ENCODE results near the gene TKFC.
A peak's percentile ranks its signal among the peaks of the same experiment; 100 is the strongest.

TKFC gene

DNA sequence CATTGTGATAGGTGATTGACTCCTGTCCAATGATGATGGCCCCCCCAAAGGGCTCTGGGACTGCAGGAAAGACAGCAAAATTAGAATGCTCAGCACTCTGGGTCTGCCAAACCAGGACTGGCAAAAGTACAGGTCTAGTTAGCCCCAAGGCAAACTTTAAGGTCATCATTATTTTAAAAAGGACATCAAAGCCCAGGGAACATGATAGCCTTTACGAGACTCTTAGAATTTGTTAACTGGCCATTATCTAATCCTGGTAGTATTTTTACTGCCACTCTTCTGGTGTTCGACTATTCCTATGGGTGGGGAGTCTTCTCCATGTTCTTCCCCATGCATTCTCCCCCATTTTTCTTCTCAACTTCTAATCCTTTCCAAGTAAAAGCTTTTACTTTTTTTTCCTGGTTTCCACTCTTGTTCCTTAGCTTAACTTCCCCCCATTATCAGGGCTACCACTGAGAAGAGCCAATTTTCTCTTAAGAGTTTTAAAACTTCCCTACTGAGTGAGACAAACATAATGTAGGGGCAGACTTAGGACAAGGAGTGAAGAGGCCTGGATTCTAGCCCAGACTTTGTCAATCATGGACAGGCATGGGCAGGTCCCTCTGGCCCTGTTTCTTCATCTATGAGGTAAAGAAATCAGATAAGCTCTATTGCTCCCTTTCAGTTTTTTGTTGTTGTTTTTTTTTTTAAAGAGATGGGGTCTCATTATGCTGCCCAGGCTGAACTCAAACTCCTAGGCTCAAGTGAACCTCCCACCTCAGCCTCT lies 7.2 kb upstream of the TKFC start:
- no peak for DNase-seq

DNA sequence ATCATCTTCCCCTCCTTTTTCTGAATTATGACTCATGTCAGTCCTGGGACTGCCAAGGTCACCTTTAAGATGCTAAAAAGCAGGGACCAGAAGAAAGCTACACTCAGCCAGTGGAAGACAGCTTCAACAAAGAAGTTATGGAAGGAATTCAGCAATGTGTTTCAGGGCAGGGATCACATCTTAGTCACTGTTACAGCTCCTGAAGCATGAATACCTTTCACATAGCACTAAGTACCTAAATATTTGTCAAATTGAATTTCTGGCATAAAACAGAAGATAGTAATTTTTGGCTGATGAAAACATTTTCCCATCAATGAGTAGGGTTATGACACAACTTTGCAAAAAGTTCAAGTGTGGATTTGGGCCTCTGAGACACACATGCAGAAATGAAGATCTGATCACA lies 5.4 kb upstream of the TKFC start:
- no peak for DNase-seq

DNA sequence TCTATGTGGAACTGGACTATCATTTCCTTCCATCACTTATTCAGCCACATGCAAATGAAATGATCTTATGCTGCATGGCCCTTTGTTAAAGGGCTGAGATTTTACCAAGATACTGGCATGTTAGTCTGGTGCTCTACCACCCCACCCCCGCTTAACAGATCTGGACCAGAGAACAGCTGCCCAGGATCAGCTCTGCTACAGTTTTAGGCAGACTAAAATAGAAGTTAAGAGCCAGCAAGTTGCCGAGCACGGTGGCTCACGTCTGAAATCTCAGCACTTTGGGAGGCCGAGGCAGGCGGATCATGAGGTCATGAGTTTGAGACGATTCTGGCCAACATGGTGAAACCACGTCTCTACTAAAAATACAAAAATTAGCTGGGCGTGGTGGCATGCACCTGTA lies 4.7 kb upstream of the TKFC start:
- no peak for DNase-seq

DNA sequence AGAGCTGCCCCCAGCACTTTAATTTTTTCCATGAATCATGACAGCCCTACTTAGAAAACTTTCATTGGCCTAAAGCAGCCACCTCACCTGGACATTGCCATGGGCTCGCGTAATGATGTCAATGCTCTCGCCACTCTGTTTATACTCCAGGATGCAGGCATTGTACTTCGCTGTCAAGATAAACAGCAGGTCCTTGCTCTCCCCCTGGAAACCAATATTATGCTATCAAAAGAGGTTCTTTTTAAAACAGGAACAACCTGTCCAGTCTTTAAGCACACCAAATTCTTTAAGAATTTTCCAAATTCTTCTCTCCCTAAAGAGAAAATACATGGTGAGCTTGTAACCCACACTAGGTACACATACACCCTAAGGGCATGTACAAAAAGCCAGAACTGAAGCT lies 3.2 kb upstream of the TKFC start:
- DNase-seq = no peak

DNA sequence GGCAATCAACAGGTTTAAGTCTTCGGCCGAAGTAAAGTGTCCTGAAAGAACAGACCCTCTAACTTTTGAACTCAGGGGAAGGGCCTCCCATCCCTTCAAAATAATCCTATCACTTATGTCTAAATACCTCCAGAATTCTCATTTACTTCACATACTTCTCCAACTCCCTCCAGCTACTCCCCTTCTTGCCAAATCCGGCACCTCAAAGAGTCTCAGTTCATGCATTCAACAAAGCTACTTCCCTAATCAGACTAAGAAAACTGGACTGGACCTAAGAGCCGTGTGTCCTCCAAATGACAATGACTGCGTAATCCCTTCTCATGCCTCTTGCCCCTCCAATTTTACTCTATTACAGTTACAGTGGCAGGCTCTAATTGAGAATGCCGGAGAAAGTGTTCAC lies 1.4 kb upstream of the TKFC start:
- DNase-seq = no peak

DNA sequence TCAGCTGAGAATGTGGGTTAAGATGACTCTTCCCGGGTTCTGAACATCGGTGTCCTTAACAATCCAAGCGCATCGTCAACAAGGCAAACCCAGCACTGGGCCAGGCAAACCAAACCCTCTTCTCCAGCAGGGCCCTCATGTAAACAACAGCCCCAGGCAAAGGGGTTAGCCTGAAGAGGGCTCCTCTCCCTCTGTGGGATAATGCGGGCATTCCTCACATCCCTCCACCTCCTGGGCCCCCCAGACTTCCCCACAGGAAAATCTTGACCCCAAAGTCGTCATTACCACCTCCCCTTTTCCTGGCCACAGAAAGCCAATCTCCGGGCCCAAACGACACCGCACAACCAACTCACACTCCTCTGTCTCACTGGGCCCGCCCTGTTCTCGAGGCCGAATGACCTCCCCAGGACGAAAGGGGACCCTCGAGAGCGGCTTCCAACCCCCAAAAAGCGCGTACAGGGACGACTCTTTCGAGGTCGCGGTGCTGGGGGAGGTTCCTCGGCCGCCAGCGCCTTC lies 689 bp upstream of the TKFC start:
- no peak for DNase-seq

DNA sequence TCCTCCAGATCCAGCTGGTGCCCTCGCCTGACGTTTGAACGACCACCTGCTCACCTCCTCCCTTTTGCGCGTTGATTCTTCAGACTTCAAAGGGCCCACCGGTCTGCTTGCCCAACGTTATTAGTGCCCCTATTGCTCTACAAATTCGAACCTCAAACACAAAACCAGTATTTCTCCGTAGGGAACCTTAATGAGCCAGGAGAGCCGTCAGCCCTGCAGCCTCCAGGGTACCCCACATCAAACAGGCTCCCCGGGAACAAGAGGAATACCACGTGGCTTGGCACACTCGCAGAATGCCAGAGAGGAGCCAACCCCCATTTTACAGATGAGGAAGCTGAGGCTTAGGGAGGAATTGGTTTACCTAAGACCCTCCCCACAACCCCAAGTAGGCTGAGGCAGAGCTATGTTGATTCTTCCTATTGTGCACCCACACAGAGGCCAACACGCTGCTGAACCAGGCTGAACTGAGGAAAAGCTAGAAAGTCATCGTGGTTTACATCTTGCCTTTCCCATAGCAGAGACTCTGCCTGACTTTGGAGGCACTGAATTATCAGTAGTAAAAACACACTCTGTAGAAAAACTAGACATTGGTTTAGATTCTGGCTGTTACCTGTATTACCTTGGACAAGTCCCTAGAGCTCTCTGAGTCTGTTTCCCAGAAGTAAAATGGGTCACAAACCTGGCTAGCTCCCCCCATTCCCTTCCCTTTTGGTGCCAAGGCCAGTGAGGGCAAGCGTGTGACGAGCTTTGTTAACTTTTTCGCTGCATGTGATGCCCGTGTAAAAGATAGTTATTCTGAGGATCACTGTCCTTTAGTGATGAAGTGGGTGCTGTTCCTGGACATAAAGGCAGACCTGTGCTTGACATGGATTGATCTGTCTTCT lies 764 bp downstream of the TKFC start:
- no peak for DNase-seq

DNA sequence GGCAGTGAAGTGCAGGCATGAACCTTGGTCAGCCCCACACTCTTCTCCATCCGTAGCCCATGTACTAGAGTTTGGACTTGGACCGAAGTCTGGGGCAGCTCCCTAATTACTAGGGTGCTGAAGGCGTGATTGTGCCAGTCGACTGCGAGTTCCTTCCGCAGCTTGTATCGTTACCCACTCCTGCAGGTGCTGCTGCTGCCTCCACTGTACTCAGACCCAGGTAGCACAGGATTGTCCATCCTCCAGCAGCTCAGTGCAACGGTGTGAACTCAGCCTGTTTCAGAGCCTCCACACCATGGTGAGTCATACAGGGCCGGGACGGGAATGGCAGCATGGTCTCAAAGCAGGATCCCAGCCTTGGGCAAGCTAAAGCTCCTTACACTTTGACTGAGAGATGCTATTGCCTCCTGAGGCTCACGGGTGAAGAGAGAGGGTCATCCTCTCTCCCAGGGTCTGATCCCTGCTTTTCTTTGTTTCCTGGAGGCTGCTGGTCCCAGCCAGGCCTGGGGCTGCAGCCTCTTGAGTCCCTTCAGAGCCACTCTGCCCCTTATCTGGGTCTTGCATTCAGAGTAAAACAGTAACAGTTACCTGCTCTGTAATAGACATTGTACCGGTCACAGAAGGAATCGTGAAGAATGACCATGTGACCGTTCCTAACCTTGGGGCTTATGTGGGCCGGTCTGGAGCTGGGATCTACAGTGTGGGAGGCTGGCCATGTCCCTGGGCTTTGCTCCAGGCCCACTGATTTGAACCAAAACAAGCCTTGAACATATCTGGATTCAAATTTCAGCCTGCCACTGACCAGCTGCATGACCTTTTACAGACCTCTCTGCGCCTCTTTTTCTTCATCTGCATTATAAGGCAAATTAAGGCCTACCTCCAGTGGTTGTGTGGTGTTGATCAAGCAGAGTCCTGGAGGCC lies 1.7 kb downstream of the TKFC start:
- DNase-seq = no peak

DNA sequence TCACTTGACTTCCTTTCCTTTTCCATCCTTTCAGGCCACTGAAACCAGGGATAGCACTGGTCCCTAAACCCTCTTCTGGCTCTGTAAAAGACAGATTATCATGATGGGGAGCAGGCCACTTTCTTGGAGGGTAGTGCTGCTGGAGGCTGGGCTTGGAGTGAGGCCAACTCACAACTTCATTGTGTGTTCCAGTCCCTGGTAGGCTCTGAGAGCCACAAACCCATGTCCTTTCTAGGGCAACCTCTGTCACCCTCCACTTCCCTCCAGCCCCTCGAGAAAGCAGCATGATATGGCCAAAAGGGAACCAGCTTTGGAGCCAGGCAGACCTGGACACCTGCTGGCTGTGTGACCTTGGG lies 2.3 kb downstream of the TKFC start:
- no peak for DNase-seq

DNA sequence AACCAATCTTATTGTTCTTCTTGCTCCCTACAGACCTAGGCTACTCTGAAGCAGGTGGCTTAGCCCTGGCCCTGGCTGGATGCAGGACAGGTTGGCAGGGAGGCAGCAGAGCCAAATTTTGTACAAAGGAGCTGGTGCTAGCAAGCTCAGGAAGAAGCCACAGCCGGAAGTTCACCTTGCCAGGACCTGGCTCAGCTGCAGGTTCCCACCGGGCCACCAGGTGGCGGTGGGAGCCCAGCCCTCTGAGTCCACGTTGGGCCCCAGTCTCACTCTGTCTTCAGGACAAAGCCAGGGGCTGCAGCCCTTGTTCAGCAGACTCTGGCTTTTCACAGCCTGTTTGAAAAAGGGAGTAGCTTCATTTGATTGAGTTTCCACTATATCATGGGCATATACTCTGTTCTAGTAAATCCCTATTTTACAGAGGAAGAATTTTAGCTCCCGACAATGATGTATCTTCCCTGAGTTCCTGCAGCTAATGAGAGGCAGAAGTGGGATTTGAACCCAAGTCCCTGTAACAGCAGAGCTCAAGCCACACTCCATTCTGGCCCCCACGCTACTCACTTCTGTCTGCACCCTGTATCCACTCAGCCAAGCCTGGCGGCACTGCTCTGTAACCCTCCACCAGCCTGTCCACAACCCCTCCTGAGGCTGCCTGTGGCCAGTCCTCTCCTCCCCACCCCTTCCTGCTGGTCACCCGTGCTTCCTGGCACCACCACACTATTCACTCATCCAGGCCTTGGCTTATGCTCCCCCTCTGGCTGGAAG lies 3.3 kb downstream of the TKFC start:
- DNase-seq = peak; percentile 61

DNA sequence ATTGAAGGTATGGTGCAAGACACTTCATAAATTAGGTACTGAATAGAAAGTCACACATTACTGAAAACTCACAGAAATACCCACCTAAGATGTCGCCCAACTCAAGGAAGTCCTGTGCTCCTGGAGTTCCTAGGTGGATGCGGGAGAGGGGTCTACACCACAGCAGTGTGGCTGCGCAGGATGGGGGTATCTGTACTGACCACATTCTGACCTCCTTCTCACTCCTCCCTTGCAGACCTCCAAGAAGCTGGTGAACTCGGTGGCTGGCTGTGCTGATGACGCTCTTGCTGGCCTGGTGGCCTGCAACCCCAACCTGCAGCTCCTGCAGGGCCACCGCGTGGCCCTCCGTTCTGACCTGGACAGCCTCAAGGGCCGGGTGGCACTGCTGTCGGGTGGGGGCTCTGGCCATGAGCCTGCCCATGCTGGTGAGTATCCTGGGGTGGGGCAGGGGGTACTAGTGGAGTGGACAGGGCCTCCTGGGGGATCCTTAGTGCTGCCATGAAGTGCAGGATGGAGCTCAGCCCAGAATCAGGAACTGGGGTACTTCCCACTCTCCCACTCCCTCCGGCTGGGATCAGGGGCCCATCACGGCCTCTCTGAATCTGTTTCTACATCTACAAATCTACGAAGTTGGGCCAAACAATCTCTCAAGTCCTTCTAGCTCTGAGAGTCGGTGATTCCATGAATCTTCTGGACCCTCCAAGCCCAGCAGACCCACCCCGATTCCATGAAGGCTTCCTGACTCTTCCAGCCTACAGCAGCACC lies 4.9 kb downstream of the TKFC start:
- DNase-seq = no peak

DNA sequence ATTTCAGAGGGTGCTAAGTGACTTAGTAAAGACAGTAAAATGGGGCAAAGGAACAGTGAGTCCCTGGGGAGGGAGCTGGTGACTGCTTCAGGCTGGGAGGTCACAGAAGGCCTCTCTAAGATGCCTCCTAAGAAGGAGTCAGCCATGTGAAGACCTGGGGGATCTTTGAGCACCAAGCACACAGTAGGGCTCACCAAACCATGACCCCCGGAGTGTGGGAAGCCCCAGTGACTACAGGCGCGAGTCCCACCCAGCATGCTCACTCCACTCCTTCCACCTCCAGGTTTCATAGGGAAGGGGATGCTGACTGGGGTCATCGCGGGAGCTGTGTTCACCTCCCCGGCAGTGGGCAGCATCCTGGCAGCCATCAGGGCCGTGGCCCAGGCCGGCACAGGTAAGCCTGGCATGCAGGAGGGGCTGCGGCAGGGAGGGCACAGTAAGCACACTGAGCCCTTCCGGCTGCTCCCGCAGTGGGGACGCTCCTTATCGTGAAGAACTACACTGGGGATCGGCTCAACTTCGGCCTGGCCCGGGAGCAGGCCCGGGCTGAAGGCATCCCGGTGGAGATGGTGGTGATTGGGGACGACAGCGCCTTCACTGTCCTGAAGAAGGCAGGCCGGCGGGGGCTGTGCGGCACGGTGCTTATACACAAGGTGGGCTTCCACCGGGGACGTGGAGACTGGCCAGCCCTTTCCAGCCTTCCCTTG lies 5.9 kb downstream of the TKFC start:
- no peak for DNase-seq

DNA sequence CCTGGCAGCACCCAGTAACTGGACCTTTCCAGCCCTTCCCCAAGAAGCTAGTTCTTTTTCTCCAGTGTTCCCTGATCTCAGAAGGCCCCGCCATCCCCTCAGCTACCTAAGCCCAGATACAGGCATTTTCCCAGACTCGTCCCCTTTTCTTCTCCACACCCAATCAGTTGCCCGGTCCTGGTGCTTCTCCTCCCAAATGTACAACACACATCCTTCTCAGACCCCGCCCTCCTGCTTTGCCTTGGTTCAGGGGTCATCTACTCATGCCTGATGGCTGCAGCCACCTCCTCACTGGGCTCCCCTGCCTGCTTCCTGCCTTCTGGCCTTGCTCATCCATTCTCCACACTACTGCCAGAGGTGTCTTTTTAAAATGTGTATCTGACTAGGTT lies 6.5 kb downstream of the TKFC start:
- no peak for DNase-seq

DNA sequence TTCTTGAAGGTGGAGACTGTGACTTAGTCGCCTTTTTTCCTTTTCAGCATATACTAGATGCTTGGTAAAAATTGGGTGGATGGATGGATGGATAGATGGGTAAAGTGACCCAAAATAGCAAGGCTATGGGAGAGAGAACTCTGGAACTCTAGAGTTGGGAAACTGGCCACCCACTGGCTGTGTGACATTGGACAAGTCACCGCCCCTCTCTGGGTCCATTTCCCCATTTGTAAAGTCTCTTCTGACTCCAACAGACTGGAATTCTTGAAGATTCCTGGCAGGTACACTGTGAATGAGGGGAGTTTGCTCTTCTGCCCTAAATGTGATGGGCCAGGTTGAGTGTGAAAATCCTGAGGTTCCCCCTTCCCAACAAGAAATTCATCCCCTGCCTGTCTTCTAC lies 8.0 kb downstream of the TKFC start:
- DNase-seq = no peak

DNA sequence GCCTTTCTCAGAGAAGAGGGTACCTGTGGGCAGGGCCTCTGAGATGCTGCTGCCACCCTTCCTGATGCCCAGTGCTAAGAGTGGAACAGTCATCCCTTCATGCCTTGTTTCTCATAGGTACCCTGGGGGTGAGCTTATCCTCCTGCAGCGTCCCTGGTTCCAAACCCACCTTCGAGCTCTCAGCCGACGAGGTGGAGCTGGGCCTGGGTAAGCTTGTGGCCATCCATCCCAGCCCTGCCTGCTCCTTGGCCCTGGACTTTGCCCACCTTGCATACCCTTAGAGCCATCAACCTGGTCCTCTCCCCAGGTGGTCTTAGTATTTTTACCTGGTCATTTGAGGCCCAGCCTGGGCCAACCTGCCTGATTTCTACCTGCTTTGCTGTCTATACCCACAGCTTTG lies 8.7 kb downstream of the TKFC start:
- DNase-seq = no peak

DNA sequence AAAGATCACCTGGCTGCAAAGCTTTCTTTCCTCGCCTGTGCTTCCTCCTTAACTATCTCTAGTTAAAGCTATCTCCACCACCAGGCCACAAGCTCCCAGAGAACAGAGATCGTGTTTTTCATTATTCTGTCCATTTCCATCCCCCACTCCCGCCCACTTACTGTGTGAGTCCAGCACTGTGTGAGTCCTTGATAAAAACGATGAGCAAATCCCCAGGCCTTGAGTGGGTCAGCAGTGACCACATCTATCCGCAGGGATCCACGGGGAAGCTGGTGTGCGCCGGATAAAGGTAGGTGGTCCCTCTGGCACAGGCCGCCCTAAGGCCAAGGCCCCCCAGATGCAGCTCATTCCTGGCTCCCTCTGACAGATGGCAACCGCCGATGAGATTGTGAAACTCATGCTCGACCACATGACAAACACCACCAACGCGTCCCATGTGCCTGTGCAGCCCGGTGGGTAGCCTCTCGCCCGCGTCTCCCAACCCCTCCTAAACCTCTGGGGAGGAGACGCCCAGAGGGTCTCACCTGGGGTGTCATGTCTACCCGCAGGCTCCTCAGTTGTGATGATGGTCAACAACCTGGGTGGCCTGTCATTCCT lies 9.3 kb downstream of the TKFC start:
- no peak for DNase-seq

DNA sequence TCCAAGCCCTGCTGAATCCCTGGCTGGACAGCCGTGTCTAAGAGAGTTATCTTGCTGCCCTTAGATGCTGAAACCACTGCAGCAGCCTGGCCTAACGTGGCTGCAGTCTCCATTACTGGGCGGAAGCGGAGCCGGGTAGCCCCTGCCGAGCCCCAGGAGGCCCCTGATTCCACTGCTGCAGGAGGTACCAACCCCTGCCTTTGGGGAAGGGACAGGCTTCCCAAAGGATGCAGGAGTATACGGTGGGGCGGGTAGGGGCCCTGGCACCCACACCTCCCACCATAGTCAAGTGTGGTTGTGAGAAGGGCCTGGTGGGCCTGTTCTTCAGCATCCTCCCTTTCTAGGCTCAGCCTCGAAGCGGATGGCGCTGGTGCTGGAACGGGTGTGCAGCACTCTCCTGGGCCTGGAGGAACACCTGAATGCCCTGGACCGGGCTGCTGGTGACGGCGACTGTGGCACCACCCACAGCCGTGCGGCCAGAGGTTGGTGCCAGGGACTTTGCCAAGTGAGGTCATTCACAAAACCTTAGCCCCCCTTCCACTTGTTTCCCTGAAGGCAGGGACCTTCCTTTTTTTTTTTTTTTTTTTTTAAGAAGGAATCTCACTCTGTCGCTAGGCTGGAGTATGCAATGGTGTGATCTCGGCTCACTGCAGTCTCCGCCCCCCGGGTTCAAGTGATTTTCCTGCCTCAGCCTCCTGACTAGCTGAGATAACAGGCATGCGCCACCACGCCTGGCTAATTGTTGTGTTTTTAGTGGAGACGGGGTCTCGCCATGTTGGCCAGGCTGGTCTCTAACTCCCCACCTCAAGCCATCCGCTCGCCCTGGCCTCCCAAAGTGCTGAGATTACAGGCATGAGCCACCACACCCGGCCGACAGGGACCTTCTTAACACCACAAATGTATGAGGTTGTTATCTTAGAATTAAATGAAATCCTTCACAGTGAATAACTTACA lies 11.0 kb downstream of the TKFC start:
- DNase-seq = no peak

DNA sequence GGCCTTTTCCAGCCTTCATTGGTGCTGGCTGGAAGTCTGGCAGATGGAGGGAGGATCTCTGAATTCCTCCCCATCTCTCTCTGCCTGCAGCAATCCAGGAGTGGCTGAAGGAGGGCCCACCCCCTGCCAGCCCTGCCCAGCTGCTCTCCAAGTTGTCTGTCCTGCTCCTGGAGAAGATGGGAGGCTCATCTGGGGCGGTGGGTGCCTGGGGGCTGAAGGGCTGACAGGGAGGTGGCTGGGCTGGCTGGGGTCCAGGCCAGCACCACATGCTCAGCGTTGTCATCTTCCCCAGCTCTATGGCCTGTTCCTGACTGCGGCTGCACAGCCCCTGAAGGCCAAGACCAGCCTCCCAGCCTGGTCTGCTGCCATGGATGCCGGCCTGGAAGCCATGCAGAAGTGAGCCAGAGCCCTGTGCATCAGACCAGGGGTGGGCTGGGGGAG lies 12.2 kb downstream of the TKFC start:
- no peak for DNase-seq

All from cortex of kidney (tissue), 1 donor.